Fibroblast of lung (primary cell): ENCODE data around the gene HSP90AB1. TPM values are rescaled to one million over a fixed set of nuclear protein-coding genes. Genes with fewer than 3 reads are reported as not detected.

Experiments used
- DNase-seq, 2 donors: peaks; one replicate each; pipeline versions ENCODE4 v3.0.0 to v3.0.0-alpha.2; 2010; ENCODE audit warnings: low read depth in 2 of 2
- H2AFZ ChIP-seq: 2 replicates; pipeline ENCODE4 v1.5.1; 2012; ENCODE audit warnings: low read length, control low read depth, inconsistent platforms
- H3K27ac ChIP-seq: 2 replicates; pipeline ENCODE4 v1.5.1; 2011; ENCODE audit warnings: low read length, control low read depth; ENCODE audit not compliant: insufficient read depth
- H3K27me3 ChIP-seq: 2 replicates; pipeline ENCODE4 v1.5.1; 2011; ENCODE audit warnings: mild to moderate bottlenecking, low read length; ENCODE audit not compliant: control insufficient read depth, insufficient read depth
- H3K36me3 ChIP-seq: 2 replicates; pipeline ENCODE4 v1.5.1; 2011; ENCODE audit warnings: low read length; ENCODE audit not compliant: control insufficient read depth, insufficient read depth
- H3K4me1 ChIP-seq: 2 replicates; pipeline ENCODE4 v1.5.1; 2011; ENCODE audit warnings: low read length; ENCODE audit not compliant: control insufficient read depth, insufficient read depth; ENCODE audit errors: extremely low read depth
- H3K4me2 ChIP-seq: 2 replicates; pipeline ENCODE4 v1.5.1; 2011; ENCODE audit warnings: low read length, control low read depth; ENCODE audit not compliant: insufficient read depth; ENCODE audit errors: extremely low read depth
- H3K4me3 ChIP-seq, 4 experiments: fragments of 200-600 bp in 1 of 4; sonication (generic) in 1 of 4; replicated peaks in 1 of 4; 2 replicates each; pipeline ENCODE4 v1.5.1; 2011 to 2016; ENCODE audit warnings: low read length in 4 of 4, low read depth in 3 of 4, mild to moderate bottlenecking in 3 of 4, control low read depth in 2 of 4, inconsistent platforms in 1 of 4, mixed read lengths in 1 of 4; ENCODE audit not compliant: insufficient read depth in 1 of 4; ENCODE audit errors: control extremely low read depth in 1 of 4
- H3K79me2 ChIP-seq: 2 replicates; pipeline ENCODE4 v1.5.1; 2012; ENCODE audit warnings: mild to moderate bottlenecking, low read length, inconsistent platforms; ENCODE audit not compliant: control insufficient read depth, insufficient read depth
- H3K9ac ChIP-seq: 2 replicates; pipeline ENCODE4 v1.5.1; 2011; ENCODE audit warnings: mild to moderate bottlenecking, low read length, control low read depth; ENCODE audit not compliant: insufficient read depth
- H3K9me3 ChIP-seq: 2 replicates; pipeline ENCODE4 v1.5.1; 2012; ENCODE audit warnings: low read depth, low read length; ENCODE audit not compliant: control insufficient read depth, insufficient read depth
- H4K20me1 ChIP-seq: 2 replicates; pipeline ENCODE4 v1.5.1; 2011; ENCODE audit warnings: low read length; ENCODE audit not compliant: control insufficient read depth, insufficient read depth; ENCODE audit errors: extremely low read depth
- CTCF ChIP-seq, 2 donors: IDR thresholded peaks in 1 of 2; conservative IDR thresholded peaks in 1 of 2; 1 replicate in 1 of 2; 2 replicates in 1 of 2; pipeline ENCODE4 v1.5.1; 2011 to 2012; ENCODE audit warnings: low read length in 2 of 2, control low read depth in 1 of 2, inconsistent platforms in 1 of 2, low read depth in 1 of 2, mild to moderate bottlenecking in 1 of 2
- EZH2 ChIP-seq: IDR thresholded peaks from 2 replicates; pipeline ENCODE4 v1.5.1; 2012; ENCODE audit warnings: low read length, control low read depth, mild to moderate bottlenecking; ENCODE audit errors: missing control alignments
- polyA plus RNA-seq, 2 donors: library from polyadenylated mRNA; depleted of rRNA in 1 of 2; stranded (reverse) in 1 of 2; unstranded in 1 of 2; fragments of >200 nt; gene quantifications; 2 replicates each; pipeline ENCODE4 v1.2.1, GENCODE V29; 2011 to 2012; ENCODE audit warnings: missing spikeins in 1 of 2
- total RNA-seq: library from RNA; depleted of rRNA; stranded (reverse); fragments of >200 nt; gene quantifications from 2 replicates; pipeline ENCODE4 v1.2.1, GENCODE V29; 2014

HSP90AB1 gene
- total and polyA plus RNA-seq, 2 donors (not counting 1 experiment from before 2014, with no cell fraction given), result 452 to 775 TPM

- Histone ChIP-seq H2AFZ (no peak overlapping the region), H4K20me1 (no peaks in the 10 kb centered on the region), H3K79me2 (no peaks in the 10 kb centered on the region), H3K27me3 (no peaks in the 10 kb centered on the region), H3K4me3 (no peak overlapping the region), H3K9me3 (no peaks in the 10 kb centered on the region), H3K4me1 (peaks cover 18% of the 10 kb centered on the region), H3K27ac (no peak overlapping the region), H3K9ac (no peak overlapping the region), H3K36me3 (peaks cover 6% of the 10 kb centered on the region), H3K4me2 (no peak overlapping the region)
- no peak for DNase-seq
- TF ChIP-seq EZH2 (no peak), CTCF (conservative IDR thresholded peaks at IDR 0.05 in 1 of 2, IDR thresholded peaks at IDR 0.05 in 1 of 2; ENCODE audit: low read depth in 1 of 2, low read length in 2 of 2) (no peak)
Observed at GRCh38 chr6:44232676-44233566, 14.0 kb upstream of the HSP90AB1 start.

- H3K4me3 ChIP-seq, result no peak overlapping the region
- no peaks in the 10 kb centered on the region for H3K9me3 ChIP-seq
- H4K20me1 ChIP-seq, result no peaks in the 10 kb centered on the region
- no peaks in the 10 kb centered on the region for H3K27me3 ChIP-seq
- no peak for TF ChIP-seq EZH2
- no peak for TF ChIP-seq CTCF (conservative IDR thresholded peaks at IDR 0.05 in 1 of 2, IDR thresholded peaks at IDR 0.05 in 1 of 2; ENCODE audit: low read depth in 1 of 2, low read length in 2 of 2)
- DNase-seq, result no peak
- H3K4me1 ChIP-seq, result peaks cover 18% of the 10 kb centered on the region
- H3K36me3 ChIP-seq, result peaks cover 6% of the 10 kb centered on the region
- no peaks in the 10 kb centered on the region for H3K79me2 ChIP-seq
- peak overlapping the region; percentile 17 for H3K4me2 ChIP-seq
- H3K27ac ChIP-seq, result peak overlapping the region; percentile 18
- no peak overlapping the region for H3K9ac ChIP-seq
- no peak overlapping the region for H2AFZ ChIP-seq
Observed at GRCh38 chr6:44233567-44234100, 13.3 kb upstream of the HSP90AB1 start.

DNA sequence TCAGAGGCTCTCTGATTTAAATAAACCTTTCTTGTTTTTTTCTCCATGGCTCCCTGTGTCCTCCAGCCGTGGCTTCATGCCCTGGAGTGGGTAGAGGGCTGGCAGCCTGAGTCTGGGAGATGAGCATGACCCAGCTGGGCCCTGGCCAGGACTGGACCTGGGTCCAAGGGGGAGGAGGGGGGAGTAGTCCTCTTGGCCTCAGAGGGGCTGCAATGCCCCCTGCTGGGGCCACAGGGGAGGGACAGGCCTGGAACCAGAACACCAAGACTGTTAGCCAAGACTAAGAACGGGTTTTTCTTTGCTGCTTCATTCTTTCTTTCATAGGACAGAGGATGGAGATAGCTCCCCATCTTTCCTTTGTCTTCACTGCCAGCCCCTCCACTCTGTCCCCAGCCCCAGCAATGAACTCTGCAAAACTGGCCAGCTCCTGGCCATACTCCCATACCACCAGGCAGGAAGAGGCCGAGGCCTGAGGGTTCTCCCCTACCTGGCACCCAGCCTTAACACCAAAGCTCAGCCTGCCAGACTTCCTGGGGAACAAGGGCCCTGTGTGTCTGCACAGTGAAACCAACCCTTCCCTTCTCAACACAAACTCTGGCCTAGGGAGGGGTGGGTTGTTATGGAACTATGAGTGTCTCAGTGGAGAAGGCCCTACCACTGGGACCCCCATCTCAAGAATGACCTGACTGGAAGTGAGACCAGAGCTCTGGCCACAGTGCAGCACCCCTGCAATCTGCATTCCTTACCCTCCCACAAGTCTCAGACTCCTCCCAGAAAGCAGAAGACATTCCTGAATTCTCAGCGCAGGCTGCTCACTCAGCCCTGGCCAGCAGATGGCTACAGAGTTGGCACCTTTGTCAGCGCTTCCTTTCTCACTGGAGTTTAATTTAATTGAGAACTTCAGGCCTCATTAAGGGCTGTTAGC lies 12.5 kb upstream of the HSP90AB1 start:
- Histone ChIP-seq H3K4me1 (peaks cover 18% of the 10 kb centered on the region), H3K9ac (no peak overlapping the region), H3K27ac (peak overlapping the region; percentile 18), H3K27me3 (no peaks in the 10 kb centered on the region), H2AFZ (no peak overlapping the region), H3K36me3 (peaks cover 5% of the 10 kb centered on the region), H3K4me3 (no peak overlapping the region), H3K9me3 (no peaks in the 10 kb centered on the region), H4K20me1 (no peaks in the 10 kb centered on the region), H3K4me2 (peak overlapping the region; percentile 17), H3K79me2 (no peaks in the 10 kb centered on the region)
- DNase-seq, result peak; percentile 75 to 87
- TF ChIP-seq EZH2 (no peak), CTCF (conservative IDR thresholded peaks at IDR 0.05 in 1 of 2, IDR thresholded peaks at IDR 0.05 in 1 of 2; ENCODE audit: low read depth in 1 of 2, low read length in 2 of 2) (peak; percentile 90 to 95)
